Psoas muscle (tissue), 8 donors: Measurements from ENCODE around the gene CPEB1. TPM values are rescaled to one million over a fixed set of nuclear protein-coding genes. Genes with fewer than 3 reads are reported as not detected.

Source experiments
- ATAC-seq, 4 donors: fragments of 200-7000 bp; cut with Tn5 transposase; one replicate each; pipeline ENCODE4 v1.9.1; 2020; ENCODE audit warnings: moderate library complexity in 3 of 4, mild to moderate bottlenecking in 2 of 4
- DNase-seq, 2 donors: peaks; one replicate each; pipeline ENCODE4 v3.0.0-alpha.2; 2020
- H3K27ac ChIP-seq: fragments of 200-600 bp; one replicate; pipeline ENCODE4 v1.8.0; 2022
- H3K27me3 ChIP-seq, 3 donors: fragments of 200-600 bp in 1 of 3; one replicate each; pipeline versions ENCODE4 v1.6.1 to v1.8.0; 2013 to 2022; ENCODE audit warnings: low read length in 2 of 3, mild to moderate bottlenecking in 2 of 3, moderate library complexity in 1 of 3; ENCODE audit not compliant: insufficient read depth in 3 of 3
- H3K36me3 ChIP-seq, 2 donors: fragments of 200-600 bp in 1 of 2; one replicate each; pipeline versions ENCODE4 v1.6.1 to v1.8.0; 2013 to 2022; ENCODE audit warnings: low read depth in 1 of 2, mild to moderate bottlenecking in 1 of 2, moderate library complexity in 1 of 2; ENCODE audit not compliant: insufficient read depth in 1 of 2
- H3K4me1 ChIP-seq: fragments of 200-600 bp; one replicate; pipeline ENCODE4 v1.8.0; 2022
- H3K4me3 ChIP-seq: fragments of 200-600 bp; one replicate; pipeline ENCODE4 v1.8.0; 2022; ENCODE audit warnings: mild to moderate bottlenecking
- H3K9me3 ChIP-seq: fragments of 200-600 bp; one replicate; pipeline ENCODE4 v1.8.0; 2022
- WGBS, 3 donors: extraction: QIAGEN DNeasy Blood & Tissue Kit; methylation state at CpG; one replicate each; pipeline versions ENCODE4 v1.1.6 to v1.1.7; 2013; 5-methylcytosine and 5-hydroxymethylcytosine counted together
- intact Hi-C, 2 donors: fragments of 100-400 bp; cut with DNase I; formaldehyde crosslinking; loops; one replicate each; pipeline versions ENCODE4 v1.11.0 to v1.14.2; 2022
- polyA plus RNA-seq, 3 donors: library from polyadenylated mRNA; stranded (reverse); fragments of 200-250 nt; gene quantifications; one replicate each; pipeline ENCODE4 v1.2.3, GENCODE V29; 2013
- total RNA-seq, 4 donors: library from RNA; stranded (reverse); fragmentation: NEBNext Ultra II Directional in 2 of 4; extraction: Animal tissue kit (Norgen Biotek cat#: 25700) in 2 of 4; gene quantifications; one replicate each; pipeline versions ENCODE4 v1.2.1 to v1.2.4, GENCODE V29; 2021 to 2023
- TF ChIP-seq, protein P1 (sequence below): fragments of 200-600 bp; IDR thresholded peaks from one replicate; pipeline ENCODE4 v1.8.0; 2022; ENCODE audit warnings: antibody characterized with exemption
- donor health status: healthy with polysubstance abuse.
- donor health status: DM: no; HTN: no; CAD: no; lungs with moderate emphysema.
- donor health status: Bipolar disorder and iron deficiency.
- donor health status: healthy.
- donor health status: DM: yes; HTN: yes; CAD: no.
- donor health status: DM: no; HTN: no; CAD: no.
- donor health status: DM: no; HTN: no; CAD: no.
- donor health status: DM: yes; HTN: yes; CAD: no.

Gene CPEB1
- total and polyA plus RNA-seq, 7 donors: 0.07 to 4.6 (median 1.3) TPM

- Histone ChIP-seq H3K36me3 (no peaks in the 10 kb centered on the region), H3K9me3 (no peaks in the 10 kb centered on the region), H3K4me3 (no peak overlapping the region), H3K27me3 (peaks cover 0 to 12% (median 0%) of the 10 kb centered on the region in 3 donors), H3K27ac (no peak overlapping the region), H3K4me1 (no peaks in the 10 kb centered on the region)
- TF ChIP-seq, protein P1, sequence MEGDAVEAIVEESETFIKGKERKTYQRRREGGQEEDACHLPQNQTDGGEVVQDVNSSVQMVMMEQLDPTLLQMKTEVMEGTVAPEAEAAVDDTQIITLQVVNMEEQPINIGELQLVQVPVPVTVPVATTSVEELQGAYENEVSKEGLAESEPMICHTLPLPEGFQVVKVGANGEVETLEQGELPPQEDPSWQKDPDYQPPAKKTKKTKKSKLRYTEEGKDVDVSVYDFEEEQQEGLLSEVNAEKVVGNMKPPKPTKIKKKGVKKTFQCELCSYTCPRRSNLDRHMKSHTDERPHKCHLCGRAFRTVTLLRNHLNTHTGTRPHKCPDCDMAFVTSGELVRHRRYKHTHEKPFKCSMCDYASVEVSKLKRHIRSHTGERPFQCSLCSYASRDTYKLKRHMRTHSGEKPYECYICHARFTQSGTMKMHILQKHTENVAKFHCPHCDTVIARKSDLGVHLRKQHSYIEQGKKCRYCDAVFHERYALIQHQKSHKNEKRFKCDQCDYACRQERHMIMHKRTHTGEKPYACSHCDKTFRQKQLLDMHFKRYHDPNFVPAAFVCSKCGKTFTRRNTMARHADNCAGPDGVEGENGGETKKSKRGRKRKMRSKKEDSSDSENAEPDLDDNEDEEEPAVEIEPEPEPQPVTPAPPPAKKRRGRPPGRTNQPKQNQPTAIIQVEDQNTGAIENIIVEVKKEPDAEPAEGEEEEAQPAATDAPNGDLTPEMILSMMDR: no peak
- DNase-seq (no peak), ATAC-seq (no peak)
- WGBS, 3 donors: 74 to 85% (median 81%) methylated on average over 9 of the region's 9 CpGs
- intact Hi-C loops: no loop called here
Measured at GRCh38 chr15:82662641-82663040, 15.5 kb upstream of the CPEB1 start.

- Histone ChIP-seq H3K27me3 (peaks cover 0 to 12% (median 0%) of the 10 kb centered on the region in 3 donors), H3K4me1 (no peaks in the 10 kb centered on the region), H3K4me3 (no peak overlapping the region), H3K9me3 (no peaks in the 10 kb centered on the region), H3K36me3 (no peaks in the 10 kb centered on the region), H3K27ac (no peak overlapping the region)
- intact Hi-C loops: no loop called here
- WGBS, 3 donors: 27 to 43% (median 35%) methylated on average over 1 of the region's 1 CpG
- TF ChIP-seq, protein P1: no peak
- ATAC-seq (no peak), DNase-seq (no peak)
Measured at GRCh38 chr15:82660378-82660777, 13.2 kb upstream of the CPEB1 start.

GRCh38 chr15:82656641-82657266 is 9.6 kb upstream of the CPEB1 start:
- Histone ChIP-seq H3K27me3 (peaks cover 0 to 18% (median 0%) of the 10 kb centered on the region in 3 donors), H3K36me3 (no peaks in the 10 kb centered on the region), H3K4me1 (no peaks in the 10 kb centered on the region), H3K9me3 (no peaks in the 10 kb centered on the region), H3K4me3 (no peak overlapping the region), H3K27ac (no peak overlapping the region)
- WGBS, 3 donors: 55 to 68% (median 60%) methylated on average over 7 of the region's 7 CpGs
- ATAC-seq (no peak), DNase-seq (no peak)
- TF ChIP-seq, protein P1: no peak
- intact Hi-C loops: loop anchor here in 1 of 2 donors (5.0 kb wide), 1 partner anchor 41 kb away; no protein-coding TSS in a partner anchor

- Histone ChIP-seq H3K4me1 (no peaks in the 10 kb centered on the region), H3K27me3 (peaks cover 0 to 13% (median 0%) of the 10 kb centered on the region in 3 donors), H3K27ac (no peak overlapping the region), H3K4me3 (no peak overlapping the region), H3K36me3 (no peaks in the 10 kb centered on the region), H3K9me3 (no peaks in the 10 kb centered on the region)
- TF ChIP-seq, protein P1: no peak
- DNase-seq (no peak), ATAC-seq (no peak)
- 69 to 72% (median 71%) methylated on average over 3 of the region's 3 CpGs for WGBS, 3 donors
- intact Hi-C loops: loop anchor here in 1 of 2 donors (5.0 kb wide), 1 partner anchor 42 kb away; no protein-coding TSS in a partner anchor
Measured at GRCh38 chr15:82655606-82656005, 8.4 kb upstream of the CPEB1 start.
